Ovary (tissue), 3 donors: Measurements from ENCODE around the gene RERG.

Source experiments
- EP300 ChIP-seq: sonication (generic); formaldehyde crosslinking; IDR thresholded peaks from one replicate; pipeline ENCODE4 v1.6.1; 2017; ENCODE audit warnings: antibody characterized with exemption
- POLR2A ChIP-seq: fragments of 450-650 bp; IDR thresholded peaks from one replicate; pipeline ENCODE4 v1.6.1; 2017; ENCODE audit warnings: antibody characterized with exemption, mild to moderate bottlenecking, moderate library complexity
- TF ChIP-seq, protein P1 (sequence below), 3 donors: fragments of 450-650 bp in 2 of 3; fragments of 200-600 bp in 1 of 3; IDR thresholded peaks; one replicate each; pipeline versions ENCODE4 v1.5.1 to v1.8.0; 2016 to 2022; ENCODE audit warnings: antibody characterized with exemption in 3 of 3, mild to moderate bottlenecking in 1 of 3
- donor health status: DM: no; HTN: no; CAD: no.

DNA sequence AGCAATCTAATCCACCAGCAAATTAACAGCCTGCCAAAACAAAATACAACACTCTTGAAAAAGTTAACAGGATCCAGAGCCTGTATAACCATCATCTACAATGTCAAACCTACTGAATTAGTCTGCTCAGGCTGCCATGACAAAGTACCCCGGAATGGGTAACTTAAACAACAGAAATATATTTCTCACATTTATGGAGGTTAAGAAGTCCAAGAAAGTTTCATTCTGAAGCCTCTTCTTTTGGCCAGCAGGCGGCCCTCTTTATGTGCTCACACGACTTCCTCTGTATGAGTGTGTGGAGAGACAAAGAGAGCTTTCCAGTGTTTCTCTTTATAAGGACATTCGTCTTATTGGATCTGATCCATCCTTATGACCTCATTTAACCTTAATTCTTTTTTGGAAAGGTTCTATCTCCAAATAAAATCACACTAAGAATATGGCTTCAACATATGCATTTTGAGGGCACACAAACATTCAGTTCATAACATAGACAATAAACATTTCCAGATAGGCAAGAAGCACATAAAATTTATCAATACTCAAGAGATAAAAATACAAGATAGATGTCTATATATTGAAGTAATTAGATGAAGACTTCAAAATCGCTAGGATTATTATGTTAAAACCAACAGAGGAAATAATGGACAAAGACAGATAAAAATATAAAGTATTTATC is 5.9 kb upstream of the RERG start:
- TF ChIP-seq, protein P1, sequence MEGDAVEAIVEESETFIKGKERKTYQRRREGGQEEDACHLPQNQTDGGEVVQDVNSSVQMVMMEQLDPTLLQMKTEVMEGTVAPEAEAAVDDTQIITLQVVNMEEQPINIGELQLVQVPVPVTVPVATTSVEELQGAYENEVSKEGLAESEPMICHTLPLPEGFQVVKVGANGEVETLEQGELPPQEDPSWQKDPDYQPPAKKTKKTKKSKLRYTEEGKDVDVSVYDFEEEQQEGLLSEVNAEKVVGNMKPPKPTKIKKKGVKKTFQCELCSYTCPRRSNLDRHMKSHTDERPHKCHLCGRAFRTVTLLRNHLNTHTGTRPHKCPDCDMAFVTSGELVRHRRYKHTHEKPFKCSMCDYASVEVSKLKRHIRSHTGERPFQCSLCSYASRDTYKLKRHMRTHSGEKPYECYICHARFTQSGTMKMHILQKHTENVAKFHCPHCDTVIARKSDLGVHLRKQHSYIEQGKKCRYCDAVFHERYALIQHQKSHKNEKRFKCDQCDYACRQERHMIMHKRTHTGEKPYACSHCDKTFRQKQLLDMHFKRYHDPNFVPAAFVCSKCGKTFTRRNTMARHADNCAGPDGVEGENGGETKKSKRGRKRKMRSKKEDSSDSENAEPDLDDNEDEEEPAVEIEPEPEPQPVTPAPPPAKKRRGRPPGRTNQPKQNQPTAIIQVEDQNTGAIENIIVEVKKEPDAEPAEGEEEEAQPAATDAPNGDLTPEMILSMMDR (IDR thresholded peaks at IDR 0.05), result peak in 1 of 3 donors; percentile 19
- TF ChIP-seq POLR2A (no peak), EP300 (no peak)
